PC-9 (cell line): Measurements from ENCODE around the gene PDE10A. TPM values are rescaled to one million over a fixed set of nuclear protein-coding genes. Genes with fewer than 3 reads are reported as not detected.

ENCODE experiments used
- BruUV-seq: library from RNA; stranded (reverse); fragments of 400-500 nt; replicated peaks from 2 replicates; lab custom pipeline; 2021; lab: Mats Ljungman, UMichigan
- CTCF ChIA-PET: fragments of 300-600 bp; sonication (Branson Sonifier 250); formaldehyde crosslinking; loops from one replicate; lab custom pipeline; 2022; ENCODE audit warnings: antibody characterized with exemption; lab: Charles Lee
- POLR2A ChIA-PET: fragments of 300-600 bp; sonication (Branson Sonifier 250); formaldehyde crosslinking; loops from one replicate; lab custom pipeline; 2022; ENCODE audit warnings: antibody characterized with exemption; ENCODE audit not compliant: unreplicated experiment; lab: Charles Lee
- DNase-seq, 2 experiments: peaks; one replicate each; pipeline versions ENCODE4 v3.0.0 to v3.0.0-alpha.2; 2015 to 2022; ENCODE audit warnings: mixed read lengths in 1 of 2
- H2AFZ ChIP-seq: fragments of 200-600 bp; sonication (generic); 2 replicates; pipeline ENCODE4 v1.8.1; 2017; ENCODE audit warnings: antibody characterized with exemption
- H3F3A ChIP-seq: fragments of 200-600 bp; sonication (generic); 2 replicates; pipeline ENCODE4 v1.8.1; 2017; ENCODE audit warnings: antibody characterized with exemption, mild to moderate bottlenecking, low read depth; ENCODE audit not compliant: insufficient read depth
- H3K27ac ChIP-seq: fragments of 200-600 bp; sonication (generic); 2 replicates; pipeline ENCODE4 v1.6.1; 2016; ENCODE audit warnings: mixed run types
- H3K27me3 ChIP-seq: fragments of 200-600 bp; sonication (generic); 2 replicates; pipeline ENCODE4 v1.6.1; 2016; ENCODE audit warnings: low read depth, mixed run types; ENCODE audit not compliant: insufficient read depth
- H3K36me3 ChIP-seq: fragments of 200-600 bp; sonication (generic); 2 replicates; pipeline ENCODE4 v1.6.1; 2016; ENCODE audit warnings: low read depth, mixed run types
- H3K4me1 ChIP-seq: fragments of 200-600 bp; sonication (generic); replicated peaks from 2 replicates; pipeline ENCODE4 v1.6.1; 2016; ENCODE audit warnings: mixed run types; ENCODE audit not compliant: insufficient read depth
- H3K4me2 ChIP-seq: fragments of 200-600 bp; sonication (generic); 2 replicates; pipeline ENCODE4 v1.6.1; 2017; ENCODE audit warnings: mixed run types
- H3K4me3 ChIP-seq: fragments of 200-600 bp; sonication (generic); 2 replicates; pipeline ENCODE4 v1.6.1; 2016; ENCODE audit warnings: mixed run types
- H3K79me2 ChIP-seq: fragments of 200-600 bp; sonication (generic); 2 replicates; pipeline ENCODE4 v1.6.1; 2017; ENCODE audit warnings: low read depth, mixed run types
- H3K9me2 ChIP-seq: fragments of 200-600 bp; sonication (generic); 2 replicates; pipeline ENCODE4 v1.8.1; 2017; ENCODE audit warnings: mild to moderate bottlenecking; ENCODE audit not compliant: insufficient read depth
- H3K9me3 ChIP-seq: fragments of 200-600 bp; sonication (generic); 2 replicates; pipeline ENCODE4 v1.8.1; 2016; ENCODE audit warnings: low read depth; ENCODE audit not compliant: insufficient read depth
- H4K20me1 ChIP-seq: fragments of 200-600 bp; sonication (generic); 2 replicates; pipeline ENCODE4 v1.8.1; 2017; ENCODE audit not compliant: insufficient read depth
- CTCF ChIP-seq: fragments of 200-600 bp; sonication (generic); conservative IDR thresholded peaks from 2 replicates; pipeline ENCODE4 v1.6.1; 2017; ENCODE audit warnings: mixed run types, antibody characterized with exemption, mild to moderate bottlenecking, moderate library complexity
- EZH2 ChIP-seq: fragments of 200-600 bp; sonication (generic); IDR thresholded peaks from 2 replicates; pipeline ENCODE4 v1.8.0; 2017; ENCODE audit warnings: antibody characterized with exemption, low read depth
- intact Hi-C: fragments of 100-400 bp; cut with micrococcal nuclease; formaldehyde crosslinking; loops from one replicate; pipeline ENCODE4 v1.10.0; 2022; ENCODE audit not compliant: unreplicated experiment
- total RNA-seq: library from RNA; stranded (reverse); gene quantifications from 2 replicates; pipeline ENCODE4 v1.2.3, GENCODE V29; 2021

The PDE10A gene
- total RNA-seq, 1 experiment from 2014 or later, result not detected

- H3K9me2 ChIP-seq, result no peaks in the 10 kb centered on the region
- DNase-seq, result peak in 1 of 2 experiments; percentile 77
- ChIA-PET CTCF (no interaction called here), POLR2A (no interaction called here)
- peaks cover 34% of the 10 kb centered on the region for H3K4me1 ChIP-seq
- TF ChIP-seq EZH2, result no peak
- no peak for TF ChIP-seq CTCF
- H3K4me3 ChIP-seq, result peak overlapping the region; percentile 37; the same call in 1 of the 2 replicates
- no peaks in the 10 kb centered on the region for H3K79me2 ChIP-seq
- no peaks in the 10 kb centered on the region for H3K36me3 ChIP-seq
- peak overlapping the region; percentile 69 for H3K4me2 ChIP-seq
- intact Hi-C loops, result no loop called here
- H3K27ac ChIP-seq, result peak overlapping the region; percentile 99
- peaks cover 22% of the 10 kb centered on the region for H3F3A ChIP-seq
- peaks cover 8% of the 10 kb centered on the region; the same call in 1 of the 2 replicates for H3K9me3 ChIP-seq
- peak overlapping the region; percentile 66 for H2AFZ ChIP-seq
- H4K20me1 ChIP-seq, result no peaks in the 10 kb centered on the region
- no TSS peak for BruUV-seq
- H3K27me3 ChIP-seq, result no peaks in the 10 kb centered on the region
These were observed 88.6 kb downstream of the PDE10A start for GRCh38 chr6:165574220-165575157.

GRCh38 chr6:165573671-165574070 lies 89.4 kb downstream of the PDE10A start:
- H3K79me2 ChIP-seq, result no peaks in the 10 kb centered on the region
- H3K4me1 ChIP-seq, result peaks cover 34% of the 10 kb centered on the region
- ChIA-PET CTCF (no interaction called here), POLR2A (no interaction called here)
- no peaks in the 10 kb centered on the region for H3K36me3 ChIP-seq
- H2AFZ ChIP-seq, result peak overlapping the region; percentile 45; the same call in 1 of the 2 replicates
- no peaks in the 10 kb centered on the region for H3K9me2 ChIP-seq
- no peak overlapping the region for H3K4me3 ChIP-seq
- H3K27me3 ChIP-seq, result no peaks in the 10 kb centered on the region
- H4K20me1 ChIP-seq, result no peaks in the 10 kb centered on the region
- H3F3A ChIP-seq, result peaks cover 22% of the 10 kb centered on the region
- H3K4me2 ChIP-seq, result peak overlapping the region; percentile 69; the same call in 1 of the 2 replicates
- TF ChIP-seq EZH2 (no peak), CTCF (no peak)
- peaks cover 8% of the 10 kb centered on the region; the same call in 1 of the 2 replicates for H3K9me3 ChIP-seq
- intact Hi-C loops, result no loop called here
- DNase-seq, result no peak
- no TSS peak for BruUV-seq
- H3K27ac ChIP-seq, result peak overlapping the region; percentile 99

- ChIA-PET POLR2A (no interaction called here), CTCF (no interaction called here)
- no peaks in the 10 kb centered on the region for H4K20me1 ChIP-seq
- BruUV-seq, result no TSS peak
- no peaks in the 10 kb centered on the region for H3K9me2 ChIP-seq
- H3K27ac ChIP-seq, result no peak overlapping the region
- intact Hi-C loops, result no loop called here
- TF ChIP-seq CTCF (no peak), EZH2 (no peak)
- H3K4me2 ChIP-seq, result no peak overlapping the region
- no peaks in the 10 kb centered on the region for H3K27me3 ChIP-seq
- no peak overlapping the region for H2AFZ ChIP-seq
- no peaks in the 10 kb centered on the region for H3K36me3 ChIP-seq
- H3K9me3 ChIP-seq, result peaks cover 8% of the 10 kb centered on the region; the same call in 1 of the 2 replicates
- H3K4me3 ChIP-seq, result no peak overlapping the region
- peaks cover 33% of the 10 kb centered on the region for H3K4me1 ChIP-seq
- H3F3A ChIP-seq, result peaks cover 22% of the 10 kb centered on the region
- H3K79me2 ChIP-seq, result no peaks in the 10 kb centered on the region
- no peak for DNase-seq
These were observed 91.3 kb downstream of the PDE10A start for GRCh38 chr6:165571721-165572132.
